ENCODE data around the gene GLT8D1.

- no peak for TF ChIP-seq CTCF (conservative IDR thresholded peaks at IDR 0.05; ENCODE audit: low read depth, low read length)
- TF ChIP-seq EZH2 (IDR thresholded peaks at IDR 0.05; ENCODE audit: borderline replicate concordance, low read depth, low read length, poor library complexity, severe bottlenecking), result no peak
Measured at GRCh38 chr3:52685709-52686691, 19.6 kb downstream of the GLT8D1 start, which contains the start of the genes GNL3 and PBRM1.
